Fibroblast of upper back skin (primary cell): ENCODE measurements around the gene TP73.

Experiments used
- DNase-seq: peaks from one replicate; pipeline ENCODE4 v3.0.0-alpha.2; 2013

The TP73 gene

GRCh38 chr1:3654549-3655281 is 2.4 kb downstream of the TP73 start:
- DNase-seq = no peak

DNA sequence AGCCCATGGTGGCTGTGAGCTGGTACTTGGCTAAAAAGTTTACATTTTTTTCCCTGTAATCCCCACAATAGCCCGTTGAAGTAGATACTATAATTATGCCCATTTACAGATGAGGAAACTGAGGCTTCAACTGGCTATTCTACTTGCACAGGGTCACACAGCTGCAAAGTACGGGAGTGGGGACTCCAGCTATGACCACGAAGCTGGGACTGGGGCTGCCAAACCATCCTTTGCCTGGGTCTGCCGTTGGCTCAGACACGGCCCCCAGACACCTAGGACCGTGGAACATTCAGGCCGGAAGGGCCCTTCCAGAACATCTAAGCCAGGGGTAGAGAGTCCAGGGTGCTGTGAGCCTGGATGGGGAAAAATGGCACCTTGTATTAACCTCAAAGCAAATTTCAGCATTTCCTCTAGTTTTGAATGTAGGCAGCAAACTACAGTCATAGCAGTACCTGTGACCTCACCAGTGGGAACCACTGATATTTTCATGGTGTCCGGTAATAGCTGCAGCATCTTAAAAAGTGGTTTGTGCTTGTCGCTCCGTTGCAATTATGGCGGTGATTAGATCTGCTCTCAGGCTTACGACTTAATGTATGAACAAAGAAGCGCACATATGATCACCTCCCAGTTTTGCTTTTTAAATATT is 4.3 kb downstream of the TP73 start:
- no peak for DNase-seq

GRCh38 chr1:3657096-3657475 is 4.8 kb downstream of the TP73 start:
- DNase-seq = no peak

- DNase-seq = no peak
Observed at GRCh38 chr1:3657578-3658230, 5.4 kb downstream of the TP73 start.

DNA sequence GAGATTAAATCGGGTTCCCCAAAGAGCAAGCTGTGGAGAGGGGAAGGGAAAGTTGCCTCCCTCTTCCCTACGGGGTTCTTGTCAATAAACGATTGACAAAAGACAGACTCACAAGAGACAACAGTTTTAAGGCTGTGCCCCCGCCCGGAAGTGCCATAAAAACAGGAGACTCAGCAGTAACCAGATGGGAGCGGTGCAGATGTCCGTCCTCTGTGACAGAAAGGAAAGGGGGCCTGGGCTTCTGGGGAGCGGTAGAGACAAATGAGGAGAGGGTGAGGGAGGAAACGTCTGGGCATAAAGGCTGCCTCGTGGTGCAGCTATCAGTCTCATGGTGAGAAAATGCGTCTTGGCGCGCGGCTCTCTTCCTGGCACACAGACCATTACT is 5.9 kb downstream of the TP73 start:
- no peak for DNase-seq

- DNase-seq = no peak
Observed at GRCh38 chr1:3659093-3659492, 6.8 kb downstream of the TP73 start.

DNA sequence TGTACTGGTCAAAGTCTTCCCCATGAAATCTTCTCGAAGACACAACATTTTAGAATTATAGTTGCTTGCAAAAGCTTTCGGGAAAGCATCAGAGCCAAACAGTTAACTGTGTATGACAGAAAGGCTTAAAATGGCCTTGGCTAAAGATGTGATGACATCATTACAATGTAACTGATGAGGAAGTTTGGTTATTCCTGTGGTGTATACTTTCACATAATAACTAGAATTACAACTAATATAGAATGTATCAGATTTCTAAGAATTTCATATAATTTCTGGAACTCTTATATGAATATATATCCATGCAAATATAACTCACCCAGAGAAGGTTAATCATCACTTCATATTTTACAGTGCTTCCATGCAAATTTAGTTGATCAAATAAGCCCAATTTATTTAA is 8.4 kb downstream of the TP73 start:
- no peak for DNase-seq

DNA sequence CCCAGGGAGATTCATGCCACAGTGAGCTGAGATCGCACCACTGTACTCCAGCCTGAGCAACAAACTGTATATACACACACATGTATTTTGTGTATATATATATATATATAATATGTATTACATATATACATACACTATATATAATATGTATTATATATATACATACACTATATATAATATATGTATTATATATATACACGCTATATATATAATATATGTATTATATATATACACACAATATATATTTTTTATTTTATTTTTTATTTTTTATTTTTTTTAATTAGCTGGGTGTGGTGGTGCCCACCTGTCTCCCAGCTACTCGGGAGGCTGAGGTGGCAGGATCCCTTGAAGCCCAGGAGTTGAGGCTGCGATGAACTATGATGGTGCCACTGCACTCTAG is 9.3 kb downstream of the TP73 start:
- no peak for DNase-seq

DNA sequence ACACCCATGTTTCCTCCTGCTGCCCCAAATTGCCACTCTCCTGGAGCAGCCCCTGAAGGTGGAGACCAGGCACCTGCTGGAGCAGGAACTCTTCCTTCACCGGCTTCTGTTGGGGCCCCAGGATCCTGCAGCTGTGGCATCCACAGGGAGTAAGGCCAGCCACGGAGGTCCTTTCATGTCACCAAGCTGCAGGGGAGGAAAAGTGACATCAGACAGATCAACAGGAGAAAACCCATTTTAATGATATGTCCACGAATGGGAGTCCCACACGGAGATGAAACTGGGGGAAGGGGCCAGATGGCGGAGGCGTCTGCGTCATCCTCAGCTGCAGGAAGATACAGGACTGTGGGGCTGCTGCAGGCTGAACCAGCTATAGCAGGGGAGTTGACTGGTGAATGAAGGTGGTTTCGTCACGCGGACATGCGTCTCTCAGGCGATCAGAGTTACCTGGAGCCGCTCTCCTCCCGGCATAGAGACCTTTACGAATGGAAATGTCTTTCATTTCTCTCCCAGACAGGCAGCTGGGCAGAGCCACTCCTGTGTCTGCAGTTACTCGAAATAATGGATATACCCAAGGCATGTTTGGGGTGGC is 9.9 kb downstream of the TP73 start:
- DNase-seq = no peak

DNA sequence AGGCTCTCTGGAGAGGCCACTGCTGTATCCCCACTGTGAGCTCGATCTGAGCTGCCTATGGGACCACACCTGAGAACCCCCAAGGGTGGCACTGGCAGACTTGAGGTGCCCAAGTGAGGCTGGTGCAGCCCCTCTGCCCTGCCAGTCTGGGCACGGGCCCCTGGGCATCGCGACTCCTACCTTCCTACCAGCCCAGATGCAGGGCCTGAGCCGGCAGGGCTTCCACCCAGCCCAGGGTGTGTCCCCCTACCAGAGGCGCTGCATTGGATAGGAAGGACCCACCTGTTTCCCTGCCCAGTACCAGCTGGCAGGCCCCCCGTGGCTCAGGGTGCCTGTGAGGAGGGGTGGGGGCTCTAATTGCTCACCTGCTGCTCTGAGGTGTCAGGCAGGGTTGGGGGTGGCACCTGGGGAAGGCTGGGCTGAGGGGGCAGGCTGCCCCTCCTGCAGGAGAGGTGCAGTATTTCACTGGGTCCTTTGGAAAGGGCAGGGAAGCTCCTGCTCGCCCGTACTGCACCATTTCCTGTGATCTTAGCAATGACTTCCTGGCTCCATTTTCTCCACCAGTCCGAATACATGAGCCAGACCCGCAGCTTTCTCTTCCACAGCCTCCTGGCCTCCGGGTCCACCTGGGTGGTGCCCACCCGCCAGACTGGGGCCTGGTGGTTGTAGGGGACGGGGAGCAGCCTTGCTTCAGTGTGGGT is 11.8 kb downstream of the TP73 start:
- no peak for DNase-seq

- no peak for DNase-seq
Observed at GRCh38 chr1:3664700-3665375, 12.5 kb downstream of the TP73 start.

GRCh38 chr1:3668148-3668547 is 15.8 kb downstream of the TP73 start:
- no peak for DNase-seq

GRCh38 chr1:3668585-3669300 is 16.4 kb downstream of the TP73 start:
- no peak for DNase-seq

DNA sequence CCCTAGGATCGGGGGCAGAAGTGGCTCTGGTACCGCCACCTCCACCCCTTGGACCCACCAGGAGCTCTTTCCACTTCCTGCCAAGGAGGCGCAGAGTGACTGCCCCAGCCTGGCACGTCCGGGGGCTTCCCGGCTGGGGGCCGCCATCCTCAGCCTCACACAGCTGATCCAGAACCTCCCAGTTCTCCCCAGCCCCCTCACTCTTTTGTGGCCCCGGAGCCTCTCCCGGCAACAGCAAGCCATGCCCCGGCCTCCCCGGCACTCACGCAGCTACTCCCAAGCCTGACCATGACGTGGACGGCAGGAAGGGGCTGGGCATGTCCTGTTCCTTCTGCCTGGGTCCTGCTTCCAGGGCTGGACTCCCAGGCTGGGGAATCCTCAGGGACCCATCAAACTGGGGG is 17.1 kb downstream of the TP73 start:
- no peak for DNase-seq

DNA sequence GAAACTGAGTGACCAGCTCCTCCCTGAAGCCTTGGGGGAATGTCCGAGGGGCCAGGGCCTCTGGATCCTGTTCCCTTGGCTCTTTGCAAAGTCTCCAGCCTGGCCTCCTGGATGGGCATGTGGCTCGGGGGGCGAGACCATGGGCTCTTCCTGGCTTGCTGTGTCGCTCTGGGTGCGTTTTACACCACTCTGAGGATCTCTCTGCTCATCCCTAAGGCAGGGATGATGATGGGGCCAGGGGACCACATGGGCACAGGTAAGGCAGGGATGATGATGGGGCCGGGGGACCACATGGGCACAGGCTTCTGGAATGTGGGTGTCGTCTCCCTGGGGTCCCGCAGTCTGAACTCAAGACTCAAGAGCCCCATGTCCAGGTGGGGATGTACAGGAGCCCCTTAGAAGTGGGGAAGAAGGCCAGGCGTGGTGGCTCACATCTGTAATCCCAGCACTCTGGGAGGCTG is 17.7 kb downstream of the TP73 start:
- no peak for DNase-seq

- no peak for DNase-seq
Observed at GRCh38 chr1:3670823-3671265, 18.5 kb downstream of the TP73 start.

DNA sequence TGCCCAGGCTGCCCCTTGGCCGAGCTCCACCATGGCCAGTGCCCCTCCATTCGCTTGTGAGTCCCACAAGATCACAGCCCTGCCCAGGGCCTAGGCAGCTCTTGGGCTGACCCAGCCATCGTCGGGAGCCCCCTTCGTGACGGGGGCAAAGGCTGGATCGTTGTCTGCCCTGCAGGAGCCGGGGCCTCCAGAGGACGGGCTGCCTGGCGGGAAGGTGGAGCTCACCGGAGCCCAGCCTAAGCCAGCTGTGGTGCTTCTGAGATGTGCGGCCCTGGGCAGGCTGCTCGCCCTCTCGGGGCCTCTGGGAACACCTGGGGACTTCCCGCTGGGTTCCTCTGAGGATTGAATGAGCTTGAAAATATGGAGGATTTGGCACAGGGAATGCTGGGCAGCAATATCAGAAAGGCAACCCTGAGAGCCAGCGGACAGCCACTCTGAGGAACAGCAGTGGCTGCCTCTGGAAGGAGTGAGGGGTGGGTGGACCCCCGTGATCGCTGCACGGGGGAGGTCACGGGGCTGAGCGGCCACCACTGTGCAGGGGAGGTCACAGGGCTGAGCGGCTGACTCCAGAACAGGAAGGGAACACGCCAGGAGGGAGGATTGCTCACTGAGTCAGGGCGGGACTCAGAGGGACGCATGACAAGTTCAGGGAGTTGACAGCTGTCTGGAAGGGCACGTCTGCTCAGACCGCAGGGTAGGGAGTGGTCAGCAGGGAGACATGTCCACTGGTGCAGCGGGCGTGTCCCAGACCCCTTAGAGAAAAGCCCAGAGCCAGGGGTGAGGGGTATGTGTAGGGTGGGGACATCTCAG is 19.3 kb downstream of the TP73 start:
- DNase-seq = no peak

- DNase-seq = no peak
Observed at GRCh38 chr1:3672231-3672970, 20.1 kb downstream of the TP73 start.

DNA sequence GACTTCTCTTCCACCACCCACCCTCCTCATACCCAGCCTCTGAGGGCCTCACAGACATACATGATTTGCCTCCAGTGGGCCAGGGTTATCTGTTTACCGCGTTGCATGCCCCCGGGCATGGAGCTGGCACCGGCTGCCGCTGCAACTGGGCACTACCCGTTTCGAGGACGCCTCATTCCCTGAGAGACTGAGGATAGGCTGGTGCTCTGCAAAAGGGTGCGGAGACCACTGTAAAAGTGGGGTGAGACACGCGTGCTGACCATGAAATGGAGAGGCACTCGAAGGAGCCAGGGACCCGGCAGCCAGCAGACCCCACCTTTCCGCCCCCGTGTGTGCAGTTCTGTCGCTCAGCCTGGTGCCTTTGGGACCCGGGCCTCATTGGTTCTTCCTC is 20.6 kb downstream of the TP73 start:
- DNase-seq = no peak

GRCh38 chr1:3673381-3674099 is 21.2 kb downstream of the TP73 start:
- no peak for DNase-seq
